Left lobe of liver (tissue), 2 donors: ENCODE measurements around the gene WDPCP. TPM values are rescaled to one million over a fixed set of nuclear protein-coding genes. Genes with fewer than 3 reads are reported as not detected.
A peak's percentile ranks its signal among the peaks of the same experiment; 100 is the strongest.
"Not testable (repeated sequence)": the region's sequence is repeated elsewhere in the genome, so short reads cannot be mapped to it uniquely, and the experiment has no call there.

Source experiments
- ATAC-seq: fragments of 200-7000 bp; cut with Tn5 transposase; one replicate; pipeline ENCODE4 v1.9.1; 2020; ENCODE audit warnings: mild to moderate bottlenecking, moderate library complexity
- DNase-seq: peaks from one replicate; pipeline ENCODE4 v3.0.0-alpha.2; 2020; ENCODE audit warnings: low spot score
- total RNA-seq: library from RNA; stranded (reverse); gene quantifications from one replicate; pipeline ENCODE4 v1.2.1, GENCODE V29; 2021
- donor health status: DM: no; HTN: no; CAD: no; lungs with moderate emphysema.
- donor health status: DM: no; HTN: yes; CAD: no.

The WDPCP gene
- total RNA-seq, 1 donor from 2014 or later = 3.8 TPM

DNA sequence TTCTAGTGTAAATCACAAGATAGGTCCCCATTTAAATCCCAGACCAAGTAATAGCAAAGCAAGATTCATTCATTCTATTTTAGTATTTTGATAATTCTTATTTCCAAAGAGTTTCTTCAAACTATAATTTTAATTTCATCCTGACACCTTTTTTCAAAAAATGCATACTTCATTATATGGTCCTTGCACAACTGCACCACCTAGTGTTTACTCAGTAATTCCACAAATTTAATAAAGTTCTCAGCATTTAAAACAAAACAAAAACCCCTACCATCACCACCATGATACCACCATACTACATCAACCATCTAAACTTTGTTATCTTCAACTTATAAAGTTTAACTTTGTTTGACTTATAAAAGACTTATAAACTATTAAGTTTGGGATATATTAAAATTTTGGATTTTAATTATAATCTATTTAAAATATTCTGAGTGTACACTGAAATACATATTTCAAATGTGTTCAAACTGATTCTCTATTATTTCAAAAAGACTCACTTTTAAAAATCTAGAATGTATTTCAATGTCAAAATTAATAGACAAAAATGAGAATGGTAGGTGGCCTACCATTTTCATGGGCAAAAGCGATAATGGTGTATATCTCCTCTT is 44.2 kb downstream of the WDPCP start:
- ATAC-seq (peak; percentile 27), DNase-seq (no peak)

DNA sequence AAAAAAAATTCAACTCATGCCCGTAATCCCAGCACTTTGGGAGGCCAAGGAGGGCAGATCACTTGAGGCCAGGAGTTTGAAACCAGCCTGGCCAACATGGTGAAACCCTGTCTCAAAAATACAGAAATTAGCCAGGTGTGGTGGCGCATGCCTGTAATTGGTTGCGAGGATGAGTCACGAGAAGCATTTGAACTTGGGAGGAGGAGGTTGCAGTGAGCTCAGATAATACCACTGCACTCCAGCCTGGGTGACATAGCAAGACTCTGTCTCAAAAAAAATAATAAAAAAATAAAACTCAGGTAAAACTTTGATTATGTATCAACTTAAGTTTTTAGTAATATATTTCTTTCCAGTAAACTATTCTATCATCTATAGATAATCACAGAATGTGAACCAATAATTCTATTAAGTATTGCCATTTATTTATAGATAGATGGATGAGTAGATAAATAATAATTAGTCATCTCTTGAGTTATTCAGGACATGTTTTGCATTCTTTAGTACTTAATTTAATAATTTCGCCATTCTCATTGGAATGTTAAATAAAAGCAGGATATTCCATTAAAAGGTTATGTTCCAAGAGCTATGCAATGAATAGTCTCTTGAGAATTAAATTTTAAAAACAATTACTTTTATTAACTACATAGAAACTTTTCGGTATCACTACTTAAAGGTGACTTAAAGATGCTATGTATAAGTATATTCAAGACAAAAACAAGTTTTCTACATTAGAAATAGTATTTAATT is 48.7 kb downstream of the WDPCP start:
- no peak for DNase-seq
- no peak for ATAC-seq

DNA sequence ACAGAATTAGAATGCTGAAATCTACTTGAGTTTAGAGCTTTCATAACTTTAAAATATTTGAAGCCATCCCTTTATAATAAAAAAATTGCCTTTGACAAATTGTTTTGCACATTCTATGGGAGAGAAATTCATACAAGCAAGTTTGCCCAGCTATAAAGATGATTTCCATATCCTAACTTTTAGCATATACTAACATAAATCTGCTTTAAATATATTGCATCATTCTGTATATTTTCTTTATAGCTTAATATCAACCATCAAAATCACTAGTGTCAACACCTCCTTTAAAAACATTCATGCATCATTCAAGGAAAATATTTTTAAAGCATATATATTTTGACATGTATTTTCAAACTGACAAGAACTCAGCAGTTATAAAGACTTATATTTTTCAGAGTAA is 49.9 kb downstream of the WDPCP start:
- DNase-seq = no peak

DNA sequence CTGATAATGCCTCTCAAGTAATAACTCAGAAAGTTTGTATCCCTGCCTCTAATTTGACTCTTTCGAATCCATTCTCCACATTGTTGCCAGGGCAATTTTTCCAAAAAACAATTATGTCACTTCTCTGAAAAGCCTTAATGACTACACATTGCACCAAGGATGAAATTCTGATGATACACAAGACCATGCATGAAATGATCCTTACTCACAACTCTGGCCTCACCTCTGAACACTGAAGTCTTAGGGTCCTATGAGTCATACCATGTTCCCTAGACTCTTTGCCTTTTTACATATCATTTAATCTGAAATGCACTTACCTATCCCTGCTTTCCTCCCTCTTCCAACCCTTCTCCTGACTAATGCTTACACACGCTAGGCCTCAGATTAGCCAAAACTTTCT is 51.0 kb downstream of the WDPCP start:
- ATAC-seq (no peak), DNase-seq (no peak)

More for the DNA sequence above, 49.9 kb downstream of the WDPCP start:
- no peak for ATAC-seq

DNA sequence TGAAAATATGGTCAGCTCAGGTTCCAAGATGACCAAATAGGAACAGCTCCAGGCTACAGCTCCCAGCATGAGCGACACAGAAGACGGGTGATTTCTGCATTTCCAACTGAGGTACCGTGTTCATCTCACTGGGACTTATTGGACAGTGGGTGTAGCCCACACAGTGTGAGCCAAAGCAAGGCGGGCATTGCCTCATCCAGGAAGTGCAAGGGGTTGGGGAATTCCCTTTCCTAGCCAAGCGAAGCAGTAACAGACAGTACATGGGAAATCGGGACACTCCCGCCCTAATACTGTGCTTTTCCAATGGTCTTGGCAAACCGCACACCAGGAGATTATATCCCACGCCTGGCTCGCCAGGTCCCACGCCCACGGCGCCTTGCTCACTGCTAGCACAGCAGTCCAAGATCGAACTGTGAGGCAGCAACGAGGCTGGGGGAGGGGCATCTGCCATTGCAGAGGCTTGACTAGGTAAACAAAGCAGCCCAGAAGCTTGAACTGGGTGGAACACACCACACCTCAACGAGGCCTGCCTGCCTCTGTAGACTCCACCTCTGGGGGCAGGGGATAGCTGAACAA is 57.5 kb downstream of the WDPCP start:
- ATAC-seq (no peak), DNase-seq (no peak)

DNA sequence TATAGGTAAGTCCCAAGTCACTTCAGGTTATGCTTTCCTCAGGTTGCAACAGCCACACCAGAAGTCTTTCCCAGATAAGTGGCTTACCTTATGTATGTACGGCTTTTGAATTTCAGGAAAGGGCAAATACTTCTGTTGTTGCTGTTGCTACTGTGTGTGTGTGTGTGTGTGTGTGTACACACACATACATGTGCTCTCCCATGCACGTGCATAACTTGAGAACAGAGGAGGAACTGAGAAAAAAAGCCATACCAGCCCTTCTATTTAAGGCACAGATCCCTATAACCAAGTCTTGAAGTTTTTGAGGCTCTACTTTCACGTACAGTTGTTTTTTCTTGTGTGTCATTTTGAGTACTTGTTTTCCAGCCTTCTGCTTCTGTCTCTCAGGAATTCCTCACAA is 62.4 kb downstream of the WDPCP start:
- no peak for ATAC-seq
- DNase-seq = no peak

DNA sequence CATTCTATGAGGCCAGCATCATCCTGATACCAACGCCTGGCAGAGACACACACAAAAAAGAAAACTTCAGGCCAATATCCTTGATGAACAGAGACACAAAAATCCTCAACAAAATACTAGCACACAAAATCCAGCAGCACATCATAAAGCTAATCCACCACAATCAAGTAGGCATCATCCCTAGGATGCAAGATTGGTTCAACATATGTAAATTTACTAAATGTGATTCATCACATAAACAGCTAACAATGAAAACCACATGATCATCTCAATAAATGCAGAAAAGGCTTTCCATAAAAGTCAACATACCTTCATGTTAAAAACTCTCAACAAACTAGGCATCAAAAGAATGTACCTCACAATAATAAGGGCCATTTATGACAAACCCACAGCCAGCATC is 65.3 kb downstream of the WDPCP start:
- DNase-seq (no peak), ATAC-seq (no peak)

DNA sequence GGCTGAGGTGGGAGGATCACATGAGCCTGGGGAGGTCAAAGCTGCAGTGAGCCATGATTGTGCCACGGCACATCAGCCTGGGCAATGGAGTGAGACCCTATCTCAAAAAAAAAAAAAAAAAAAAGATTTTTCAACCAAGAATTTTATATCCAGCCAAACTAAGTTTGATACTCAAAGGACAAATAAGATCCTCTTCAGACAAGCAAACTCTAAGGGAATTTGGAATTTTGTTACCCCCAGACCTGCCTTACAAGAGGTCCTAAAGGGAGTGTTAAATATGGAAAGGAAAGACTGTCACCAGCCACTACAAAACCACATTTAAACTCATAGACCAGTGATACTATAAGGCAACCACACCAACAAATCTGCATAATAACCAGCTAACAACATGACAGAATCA is 67.5 kb downstream of the WDPCP start:
- ATAC-seq (no peak), DNase-seq (no peak)

DNA sequence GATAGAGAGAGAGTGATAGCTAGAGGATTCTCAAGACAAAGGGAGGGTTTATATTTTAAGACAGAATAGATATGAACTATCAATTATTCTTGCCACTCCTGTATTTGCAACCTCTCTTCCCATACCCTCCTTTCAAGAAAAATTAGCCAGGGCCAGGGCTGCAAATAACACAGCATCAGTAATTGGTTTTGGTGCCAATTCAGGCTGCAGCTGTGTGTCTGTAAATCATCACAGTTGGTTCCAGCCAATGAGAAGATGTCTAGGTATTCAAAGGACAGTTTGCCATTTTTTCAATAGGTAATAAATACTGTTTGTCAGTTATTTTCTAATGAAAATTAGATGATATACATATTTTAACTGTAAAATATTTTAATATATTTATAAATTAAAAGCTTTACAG is 73.5 kb downstream of the WDPCP start:
- no peak for ATAC-seq
- DNase-seq = no peak

DNA sequence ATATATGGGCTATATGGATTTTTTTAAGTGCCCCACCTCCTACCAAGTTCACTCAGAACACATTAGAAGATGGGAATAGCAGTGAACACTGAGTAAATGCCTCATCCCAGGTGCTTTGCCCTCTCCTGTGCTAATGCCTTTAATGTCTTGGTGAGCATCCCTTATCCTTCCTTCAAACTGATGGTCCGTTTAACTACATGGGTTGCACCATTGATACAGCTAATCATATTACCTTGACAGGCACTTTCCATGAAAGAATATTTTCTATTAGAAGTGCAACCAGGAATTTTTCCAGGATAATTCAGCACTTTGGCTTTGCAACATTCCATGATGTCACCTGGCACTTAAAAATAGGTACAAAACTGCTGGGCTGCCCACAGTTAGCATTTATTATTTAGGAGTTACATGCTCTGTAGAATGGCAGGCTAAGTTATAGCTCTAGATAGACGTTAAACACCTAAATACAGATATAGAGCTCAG is 74.0 kb downstream of the WDPCP start:
- ATAC-seq (no peak), DNase-seq (no peak)

DNA sequence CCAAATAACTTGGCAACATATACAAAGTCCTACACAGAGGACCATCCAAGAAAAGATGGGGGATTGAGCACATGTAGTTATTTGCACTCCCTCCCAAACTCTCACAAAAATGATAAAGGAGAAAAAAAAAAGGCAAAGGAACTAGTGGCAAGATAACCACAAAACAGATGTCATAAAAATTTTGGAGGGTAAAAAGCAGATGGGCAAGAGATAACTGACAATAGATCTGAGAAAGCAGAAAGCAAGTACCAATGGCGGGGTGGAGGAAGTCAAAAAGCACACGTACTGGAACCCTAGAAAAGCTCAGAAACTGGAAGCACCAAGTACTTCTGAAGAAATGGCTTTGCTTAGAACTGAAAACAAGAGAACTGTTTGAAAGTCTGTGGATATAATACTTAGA is 82.0 kb downstream of the WDPCP start:
- DNase-seq (no peak), ATAC-seq (no peak)

DNA sequence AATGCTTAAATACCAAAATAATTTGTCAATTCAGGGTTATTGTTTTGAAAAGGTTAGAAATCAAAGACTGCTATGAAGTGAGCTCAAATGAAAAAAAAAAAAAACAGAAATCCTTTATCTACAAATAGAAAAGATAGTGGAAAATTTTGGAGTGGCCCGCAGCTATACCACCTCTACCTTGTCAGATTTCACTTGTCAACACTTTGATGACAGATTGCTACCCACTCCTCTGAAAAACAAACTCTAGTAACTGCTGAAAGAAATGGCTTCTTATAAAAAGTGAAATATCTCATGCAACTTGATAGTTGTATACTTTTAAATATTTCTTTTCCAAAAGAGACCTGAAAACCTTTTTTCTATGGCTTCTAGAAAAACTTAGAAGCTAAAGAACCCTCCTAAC is 84.5 kb downstream of the WDPCP start:
- no peak for DNase-seq
- ATAC-seq = no peak

DNA sequence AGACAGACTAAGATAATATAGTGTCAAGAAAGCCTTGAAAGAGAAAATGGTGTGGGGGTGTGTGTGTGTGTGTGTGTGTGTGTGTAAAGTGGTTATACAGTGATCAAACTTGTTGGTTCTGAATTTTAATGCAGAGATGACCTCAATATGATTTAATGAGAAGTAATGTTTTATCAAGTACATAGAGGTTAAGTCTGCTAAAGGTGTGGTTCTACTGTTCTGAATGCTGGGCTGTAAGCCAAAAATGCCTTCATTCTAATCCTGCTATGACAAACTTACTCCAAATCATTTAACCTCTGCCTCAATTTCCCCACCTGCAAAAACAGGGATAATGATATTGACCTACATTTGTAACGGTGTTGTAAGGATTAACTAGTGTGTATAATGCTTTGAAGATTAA is 87.9 kb downstream of the WDPCP start:
- ATAC-seq (no peak), DNase-seq (no peak)

DNA sequence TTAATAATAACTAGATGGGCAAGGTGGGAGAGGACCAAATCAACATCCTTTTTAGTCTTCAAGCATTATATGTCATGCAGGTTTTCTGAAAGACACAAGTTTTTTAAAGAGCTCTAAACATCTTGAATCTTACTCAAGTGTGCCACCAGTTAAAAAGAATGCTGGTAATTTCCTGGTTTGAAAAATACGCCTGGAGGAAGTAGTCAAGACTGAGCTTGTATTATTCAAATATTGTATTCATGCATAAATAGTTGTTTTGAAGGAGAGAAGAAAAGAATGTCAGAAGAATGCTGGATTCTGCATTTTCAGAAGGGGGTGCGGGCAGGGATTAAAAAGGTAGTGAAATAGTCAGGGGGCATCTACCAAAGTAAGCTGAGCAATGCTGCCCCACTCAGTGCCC is 90.7 kb downstream of the WDPCP start:
- no peak for ATAC-seq
- DNase-seq = no peak

DNA sequence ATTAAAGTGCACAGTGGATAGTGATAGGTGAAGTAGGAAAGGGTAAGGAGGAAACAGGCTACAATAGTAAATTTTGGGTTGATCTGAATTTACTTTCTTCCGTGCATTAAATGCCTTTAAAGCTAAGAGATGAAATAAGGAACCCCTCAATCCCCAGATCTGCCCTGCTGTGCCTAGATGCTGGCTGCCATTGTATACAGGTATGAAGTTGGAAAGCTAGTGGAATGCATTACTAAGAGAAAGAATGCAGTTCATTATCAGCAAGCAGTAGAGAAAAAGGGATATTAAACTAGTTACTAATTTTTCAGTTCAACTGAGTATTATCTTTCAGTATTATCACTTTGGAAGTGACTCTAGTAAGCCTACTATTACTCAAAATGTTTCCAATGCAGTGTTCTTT is 93.3 kb downstream of the WDPCP start:
- ATAC-seq (no peak), DNase-seq (no peak)

DNA sequence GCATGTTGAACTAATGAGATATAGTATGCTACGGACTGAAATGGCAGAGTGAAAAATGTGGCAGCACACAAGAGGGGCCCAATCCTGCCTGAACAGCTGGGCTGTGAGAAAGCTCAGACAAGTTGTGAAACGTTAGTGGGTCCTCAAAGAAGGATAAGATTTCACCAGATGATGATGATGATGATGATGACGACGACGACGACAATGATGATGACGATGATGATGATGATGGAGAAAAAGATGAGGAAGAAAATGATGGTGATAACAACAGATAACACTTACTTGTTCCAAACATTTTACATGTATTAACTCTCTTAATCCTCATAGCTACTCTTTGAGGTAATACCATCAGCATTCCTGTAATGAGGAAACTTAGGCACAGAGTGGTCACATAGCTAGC is 94.2 kb downstream of the WDPCP start:
- DNase-seq (no peak), ATAC-seq (no peak)

DNA sequence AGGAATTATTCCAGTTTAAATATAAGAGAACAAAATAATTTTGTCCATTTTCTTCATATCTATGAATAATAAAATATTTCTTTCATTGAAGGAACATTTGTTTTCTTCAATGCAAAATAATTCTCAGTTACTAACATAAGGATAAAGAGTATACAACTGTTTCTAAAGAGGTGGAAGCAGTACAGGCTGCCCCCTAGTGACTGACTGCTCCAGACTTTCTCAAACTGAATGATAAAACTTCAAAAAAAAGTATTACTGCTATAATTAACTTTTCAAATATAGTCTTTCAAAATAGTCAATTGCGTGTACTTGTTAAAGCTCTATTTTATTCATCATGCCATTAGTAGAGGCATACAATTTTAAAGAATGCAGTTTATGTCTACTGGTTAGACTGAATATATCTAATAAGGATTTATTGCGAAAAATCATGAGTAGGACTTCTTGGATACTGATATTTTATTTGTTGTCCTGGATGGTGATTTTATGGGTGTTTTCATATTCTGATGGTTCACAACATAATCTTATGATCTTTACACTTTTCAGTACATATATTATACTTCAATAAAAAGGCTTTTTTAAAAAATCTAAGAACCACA is 100.1 kb downstream of the WDPCP start:
- ATAC-seq = peak; percentile 62

DNA sequence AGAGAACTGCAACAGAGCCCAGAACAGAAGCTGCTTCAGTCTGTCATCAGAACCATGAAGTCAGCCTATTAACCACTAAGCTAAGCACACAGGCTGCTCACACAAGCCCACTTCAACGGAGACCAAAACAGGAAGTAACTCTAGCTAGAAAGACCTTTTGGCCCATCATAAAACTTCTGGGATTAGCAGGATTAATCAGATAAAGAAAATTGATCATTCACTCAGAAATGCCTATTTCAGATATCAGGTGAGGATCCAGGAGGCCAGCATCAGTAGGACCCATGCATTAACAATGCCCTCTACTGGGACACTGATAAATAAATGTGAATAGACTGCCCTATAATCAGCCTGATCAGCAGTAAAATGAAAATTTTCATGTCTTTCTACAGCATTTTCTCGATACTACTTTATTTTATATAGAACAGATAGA is 101.4 kb downstream of the WDPCP start:
- DNase-seq (no peak), ATAC-seq (no peak)

More for the DNA sequence above, 100.1 kb downstream of the WDPCP start:
- no peak for DNase-seq

DNA sequence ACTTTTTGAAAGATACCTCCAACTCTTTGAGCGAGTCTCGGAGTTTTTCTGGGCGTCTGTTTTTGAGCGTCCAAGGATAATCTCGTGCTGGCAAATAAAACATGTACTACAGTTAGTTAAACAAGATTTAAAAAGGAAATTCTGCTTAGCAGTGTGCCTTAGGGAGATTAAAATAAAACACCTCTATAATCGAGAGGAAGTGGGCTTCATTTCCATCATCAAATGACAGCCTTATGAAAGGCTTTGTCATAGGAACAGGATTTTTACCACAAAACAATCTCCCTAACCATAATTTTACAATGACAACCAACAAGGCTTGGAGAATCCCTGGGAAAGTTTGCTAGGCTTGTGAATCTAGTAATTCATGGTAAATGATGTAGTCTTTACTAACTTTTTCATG is 103.4 kb downstream of the WDPCP start:
- ATAC-seq (no peak), DNase-seq (no peak)

DNA sequence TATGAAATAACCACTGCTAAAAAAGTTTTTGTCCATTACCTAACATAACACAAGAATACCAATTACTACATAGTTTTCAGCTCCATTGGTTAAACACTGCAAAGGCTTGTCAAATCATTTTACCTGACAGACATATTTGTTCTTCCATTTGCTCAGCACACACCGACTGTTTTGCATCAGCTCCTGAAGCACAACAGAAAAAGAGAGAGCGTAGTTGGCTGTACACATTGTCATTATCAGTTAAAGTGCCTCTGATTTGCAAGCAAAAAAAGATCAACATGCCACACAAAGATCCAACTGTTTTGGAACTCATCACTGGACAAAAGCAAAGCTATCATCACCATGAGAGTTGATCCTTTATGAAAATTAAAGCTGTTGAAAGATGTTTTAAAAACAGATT is 103.8 kb downstream of the WDPCP start:
- no peak for DNase-seq
- ATAC-seq = no peak

DNA sequence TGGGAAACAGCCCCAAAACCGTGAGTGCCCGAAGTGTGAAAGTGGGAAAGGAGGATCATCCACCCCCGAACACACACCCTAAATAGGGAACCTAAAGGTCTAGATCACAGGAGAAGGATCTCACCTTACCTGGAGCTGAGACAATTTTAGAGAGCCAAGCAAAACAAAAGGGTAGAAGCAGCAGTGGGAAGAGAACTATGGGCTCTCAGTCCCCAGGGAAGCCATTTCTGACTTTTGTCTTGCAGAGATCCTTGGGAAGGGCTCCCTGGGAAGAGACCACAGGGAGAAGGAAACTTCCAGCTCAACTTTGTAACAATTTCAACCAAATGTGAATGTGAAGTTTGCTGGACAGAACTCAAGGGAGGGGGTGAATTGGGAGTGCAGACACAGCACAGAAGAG is 110.6 kb downstream of the WDPCP start:
- ATAC-seq = no peak
- DNase-seq = no peak

DNA sequence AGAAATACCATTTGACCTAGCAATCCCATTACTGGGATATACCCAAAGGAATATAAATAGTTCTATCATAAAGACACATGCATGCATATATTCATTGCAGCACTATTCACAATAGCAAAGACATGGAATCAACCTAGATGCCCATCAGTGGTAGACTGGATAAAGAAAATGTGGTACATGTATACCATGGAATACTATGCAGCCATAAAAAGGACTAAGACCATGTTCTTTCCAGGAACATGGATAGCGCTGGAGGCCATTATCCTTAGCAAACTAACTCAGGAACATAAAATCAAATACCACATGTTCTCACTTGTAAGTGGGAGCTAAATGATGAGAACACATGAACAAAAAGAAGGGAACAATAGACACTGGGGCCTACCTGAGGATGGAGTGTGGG is 119.0 kb downstream of the WDPCP start:
- not testable (repeated sequence) for ATAC-seq, DNase-seq
